ENCODE measurements around the gene FOXK1.
A peak's percentile ranks its signal among the peaks of the same experiment; 100 is the strongest.

Gene FOXK1

GRCh38 chr7:4722308-4722707, 40.2 kb downstream of the FOXK1 start:
- no peak for DNase-seq (ENCODE audit: low read depth)
- no peak overlapping the region for H3K4me3 ChIP-seq (ENCODE audit: low read depth, low read length)
- no peak for TF ChIP-seq CTCF (IDR thresholded peaks at IDR 0.05; ENCODE audit: low read depth, low read length, missing control alignments)

GRCh38 chr7:4722960-4723630, 41.0 kb downstream of the FOXK1 start:
- DNase-seq (ENCODE audit: low read depth) = no peak
- no peak for TF ChIP-seq CTCF (IDR thresholded peaks at IDR 0.05; ENCODE audit: low read depth, low read length, missing control alignments)
- H3K4me3 ChIP-seq (ENCODE audit: low read depth, low read length) = no peak overlapping the region

GRCh38 chr7:4724648-4725013, 42.5 kb downstream of the FOXK1 start:
- H3K4me3 ChIP-seq (ENCODE audit: low read depth, low read length) = peak overlapping the region; percentile 58
- no peak for TF ChIP-seq CTCF (IDR thresholded peaks at IDR 0.05; ENCODE audit: low read depth, low read length, missing control alignments)
- no peak for DNase-seq (ENCODE audit: low read depth)

- peak overlapping the region; percentile 58 for H3K4me3 ChIP-seq (ENCODE audit: low read depth, low read length)
- no peak for DNase-seq (ENCODE audit: low read depth)
- TF ChIP-seq CTCF (IDR thresholded peaks at IDR 0.05; ENCODE audit: low read depth, low read length, missing control alignments) = peak; percentile 4
Observed at GRCh38 chr7:4725014-4725849, 43.1 kb downstream of the FOXK1 start.

GRCh38 chr7:4725850-4726450, 43.9 kb downstream of the FOXK1 start:
- TF ChIP-seq CTCF (IDR thresholded peaks at IDR 0.05; ENCODE audit: low read depth, low read length, missing control alignments) = peak; percentile 0

GRCh38 chr7:4726566-4726965, 44.5 kb downstream of the FOXK1 start:
- DNase-seq (ENCODE audit: low read depth) = no peak
- no peak overlapping the region for H3K4me3 ChIP-seq (ENCODE audit: low read depth, low read length)
- no peak for TF ChIP-seq CTCF (IDR thresholded peaks at IDR 0.05; ENCODE audit: low read depth, low read length, missing control alignments)

More at GRCh38 chr7:4725850-4726450, 43.9 kb downstream of the FOXK1 start:
- H3K4me3 ChIP-seq (ENCODE audit: low read depth, low read length) = peak overlapping the region; percentile 58
- no peak for DNase-seq (ENCODE audit: low read depth)
